ENCODE data around the gene IGFL4.

Gene IGFL4

GRCh38 chr19:46063201-46063600, 22.4 kb upstream of the IGFL4 start:
- no peak for DNase-seq (ENCODE audit: low read depth in 3 of 3)

- no peak for DNase-seq (ENCODE audit: low read depth in 3 of 3)
These were observed 19.2 kb upstream of the IGFL4 start for GRCh38 chr19:46060012-46060411.

- no peak for DNase-seq (ENCODE audit: low read depth in 3 of 3)
These were observed 18.0 kb upstream of the IGFL4 start for GRCh38 chr19:46058778-46059177.

GRCh38 chr19:46056536-46056935, 15.7 kb upstream of the IGFL4 start:
- no peak for DNase-seq (ENCODE audit: low read depth in 3 of 3)

- DNase-seq (ENCODE audit: low read depth in 3 of 3) = no peak
These were observed 12.1 kb upstream of the IGFL4 start for GRCh38 chr19:46052896-46053295.

GRCh38 chr19:46049597-46049996, 8.8 kb upstream of the IGFL4 start:
- no peak for DNase-seq (ENCODE audit: low read depth in 3 of 3)

- DNase-seq (ENCODE audit: low read depth in 3 of 3) = no peak
These were observed 2.7 kb upstream of the IGFL4 start for GRCh38 chr19:46043519-46043918.

GRCh38 chr19:46042252-46042883, 1.6 kb upstream of the IGFL4 start:
- no peak for DNase-seq (ENCODE audit: low read depth in 3 of 3)

GRCh38 chr19:46040125-46040524, 677 bp downstream of the IGFL4 start:
- no peak for DNase-seq (ENCODE audit: low read depth in 3 of 3)

- no peak for DNase-seq (ENCODE audit: low read depth in 3 of 3)
These were observed 4.1 kb downstream of the IGFL4 start for GRCh38 chr19:46036744-46037128.

GRCh38 chr19:46035986-46036743, 4.6 kb downstream of the IGFL4 start:
- no peak for DNase-seq (ENCODE audit: low read depth in 3 of 3)

GRCh38 chr19:46035546-46035945, 5.3 kb downstream of the IGFL4 start:
- no peak for DNase-seq (ENCODE audit: low read depth in 3 of 3)

- DNase-seq (ENCODE audit: low read depth in 3 of 3) = no peak
These were observed 7.4 kb downstream of the IGFL4 start for GRCh38 chr19:46033401-46033800.

GRCh38 chr19:46032597-46033025, 8.2 kb downstream of the IGFL4 start:
- no peak for DNase-seq (ENCODE audit: low read depth in 3 of 3)

- DNase-seq (ENCODE audit: low read depth in 3 of 3) = no peak
These were observed 8.8 kb downstream of the IGFL4 start for GRCh38 chr19:46031781-46032596.

GRCh38 chr19:46030812-46031550, 9.8 kb downstream of the IGFL4 start:
- DNase-seq (ENCODE audit: low read depth in 3 of 3) = no peak

GRCh38 chr19:46025835-46026234, 15.0 kb downstream of the IGFL4 start:
- no peak for DNase-seq (ENCODE audit: low read depth in 3 of 3)

GRCh38 chr19:46023311-46023779, 17.5 kb downstream of the IGFL4 start:
- no peak for DNase-seq (ENCODE audit: low read depth in 3 of 3)

- DNase-seq (ENCODE audit: low read depth in 3 of 3) = no peak
These were observed 18.1 kb downstream of the IGFL4 start, which contains the start of gene PGLYRP1 for GRCh38 chr19:46022431-46023310. PGLYRP1 (minus strand) TSS chr19:46023053; CDS start chr19:46023021, 32 bp downstream.

GRCh38 chr19:46022061-46022430, 18.8 kb downstream of the IGFL4 start:
- DNase-seq (ENCODE audit: low read depth in 3 of 3) = no peak

Measured in stimulated activated CD4-positive, alpha-beta T cell treated with anti-CD3 and anti-CD28 coated beads, TNF-alpha, amount 100 ng/mL, for 48 hours (primary cell).